NCI-H446 treated with DMSO at 0.1 percent for 48 hours (cell line): ENCODE results near the gene PRPF4.
A peak's percentile ranks its signal among the peaks of the same experiment; 100 is the strongest.
"Not testable (repeated sequence)": the region's sequence is repeated elsewhere in the genome, so short reads cannot be mapped to it uniquely, and the experiment has no call there.

Experiments
- DNase-seq: peaks from one replicate; lab custom pipeline; 2025; lab: John Stamatoyannopoulos, UW

Gene PRPF4

DNA sequence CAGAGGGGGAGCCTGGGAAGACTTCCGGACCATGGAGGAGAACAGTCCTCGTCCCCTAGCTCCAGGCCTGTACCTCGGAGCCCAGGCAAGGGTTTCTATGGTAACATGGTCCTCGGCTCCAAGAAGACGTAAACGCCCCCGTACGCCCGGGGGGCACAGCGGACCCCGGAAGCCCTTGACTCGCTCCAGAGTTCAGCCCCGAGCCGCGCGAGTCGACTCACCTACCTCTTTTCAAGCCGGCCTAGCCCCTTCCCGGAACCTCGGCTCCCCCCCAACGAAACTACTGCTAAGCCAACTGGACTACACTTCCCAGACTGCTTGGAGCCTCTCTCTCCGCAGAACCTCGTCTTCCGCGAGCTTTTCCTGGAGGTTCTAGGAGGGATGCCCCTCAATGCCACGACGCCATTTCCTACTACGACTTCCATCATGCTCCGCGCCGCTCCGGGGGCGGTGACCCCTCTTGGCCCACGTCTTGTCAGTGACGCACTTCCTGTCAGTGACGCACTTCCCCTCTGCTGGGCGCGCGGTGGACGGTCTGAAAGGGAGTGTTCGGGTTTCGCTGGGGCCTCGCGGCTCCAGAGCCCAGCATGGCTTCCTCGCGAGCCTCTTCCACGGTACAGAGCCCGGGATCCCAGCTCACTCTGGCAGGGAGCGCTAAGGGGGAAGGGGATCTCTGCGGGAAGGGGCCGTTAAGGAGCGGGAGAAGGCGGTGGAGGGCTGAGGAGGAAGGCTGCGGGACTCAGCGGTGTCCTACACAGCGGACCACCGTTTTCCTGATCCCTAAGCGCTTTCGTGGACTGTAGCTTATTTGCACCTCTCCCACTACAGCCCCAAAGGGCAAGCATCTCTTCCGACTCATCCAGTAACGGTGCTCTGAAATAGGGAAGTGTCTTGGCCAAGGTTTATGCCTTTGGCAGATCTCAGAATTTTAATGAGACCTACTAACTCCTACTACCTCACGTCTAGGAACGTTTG, at the start of gene PRPF4, which contains the start of gene CDC26:
PRPF4 (plus strand) TSS at position 502 of the 975 bp plus-strand sequence; CDS start at position 588, 86 bp downstream.
CDC26 (minus strand) TSS at position 416 of the 975 bp plus-strand sequence. CDS start 3,065 bp downstream, outside the sequence.
- peak; percentile 91 for DNase-seq

DNA sequence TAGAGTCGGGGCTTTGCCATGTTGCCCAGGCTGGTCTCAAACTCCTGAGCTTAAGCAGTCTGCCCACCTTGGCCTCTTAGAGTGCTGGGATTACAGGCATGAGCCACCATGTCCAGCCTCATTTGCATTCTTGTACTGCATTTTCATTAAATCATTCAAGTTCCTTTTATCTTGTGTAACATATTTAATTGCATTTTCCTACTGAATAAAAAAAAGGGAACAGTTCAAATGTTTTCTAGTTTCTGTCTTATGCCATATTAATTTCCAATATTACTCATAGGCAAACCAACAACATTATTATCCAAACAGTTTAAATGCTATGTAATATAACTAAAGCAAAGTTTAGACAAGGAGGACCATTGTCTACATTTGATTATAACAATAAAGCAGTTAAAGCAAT, 48.0 kb upstream of the PRPF4 start:
- no peak for DNase-seq

DNA sequence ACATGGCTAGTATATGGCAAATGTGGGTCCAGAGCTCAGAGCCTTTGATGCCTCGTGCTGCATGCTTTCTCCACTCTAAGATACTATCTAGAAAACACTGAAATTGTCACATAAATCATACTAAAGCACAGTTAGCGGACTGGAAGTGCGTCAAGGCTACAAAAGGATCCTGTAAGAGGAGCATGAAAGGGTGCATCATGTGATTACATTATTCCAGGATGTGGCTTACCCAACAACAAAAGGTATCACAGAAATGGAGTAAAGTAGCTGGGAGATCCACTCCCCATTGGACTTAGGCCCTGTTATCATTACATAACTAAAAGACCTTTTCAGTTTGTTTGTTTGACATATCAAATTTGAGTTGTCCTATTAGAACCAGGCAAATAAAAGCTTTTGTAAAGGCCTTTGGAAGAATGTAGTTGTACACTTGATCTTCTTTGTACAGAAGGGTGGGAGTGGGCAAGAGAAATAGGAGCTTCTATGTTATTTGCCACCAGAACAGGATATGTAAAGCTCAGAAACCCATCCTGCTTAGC, 47.3 kb upstream of the PRPF4 start:
- DNase-seq: no peak

DNA sequence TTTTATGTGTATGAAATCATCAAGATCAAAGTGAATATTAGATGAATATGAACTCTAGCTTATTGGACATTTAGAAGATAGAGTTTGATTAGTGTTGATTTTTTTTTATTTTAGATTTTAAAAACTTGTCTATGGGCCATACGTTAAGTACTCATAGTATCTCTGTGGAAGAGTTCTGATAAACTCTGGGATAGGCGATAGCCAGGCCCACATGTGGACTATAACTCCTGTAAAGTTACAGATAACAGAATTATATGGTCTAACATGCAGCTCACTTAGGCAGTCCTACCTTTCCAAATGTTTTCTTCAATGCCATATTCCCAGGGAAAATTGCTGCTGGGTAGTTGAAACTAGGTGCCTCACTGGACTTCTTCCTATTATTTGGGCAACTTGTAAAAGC, 43.8 kb upstream of the PRPF4 start:
- no peak for DNase-seq

DNA sequence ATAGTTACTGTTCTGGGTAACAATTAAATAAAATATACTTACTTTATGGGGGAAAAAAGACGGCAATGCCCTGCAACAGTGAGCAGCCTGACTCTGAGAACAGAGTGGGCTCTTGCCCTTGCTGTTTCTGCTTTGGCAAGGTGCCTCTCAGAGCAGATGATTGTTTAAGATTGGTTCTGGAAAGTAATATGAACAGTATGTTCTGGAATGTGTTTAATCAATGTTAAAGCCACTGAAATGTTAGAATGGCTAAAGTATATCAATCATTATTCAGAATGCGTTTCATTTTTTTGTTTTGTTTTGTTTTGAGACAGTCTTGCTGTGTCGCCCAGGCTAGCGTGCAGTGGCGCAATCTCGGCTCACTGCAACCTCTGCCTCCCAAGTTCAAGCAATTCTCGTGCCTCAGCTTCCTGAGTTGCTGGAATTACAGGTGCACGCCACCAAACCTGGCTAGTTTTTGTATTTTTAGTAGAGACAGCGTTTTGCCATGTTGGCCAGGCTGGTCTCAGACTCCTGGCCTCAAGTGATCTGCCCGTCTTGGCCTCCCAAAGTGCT, 39.7 kb upstream of the PRPF4 start:
- not testable (repeated sequence) for DNase-seq

DNA sequence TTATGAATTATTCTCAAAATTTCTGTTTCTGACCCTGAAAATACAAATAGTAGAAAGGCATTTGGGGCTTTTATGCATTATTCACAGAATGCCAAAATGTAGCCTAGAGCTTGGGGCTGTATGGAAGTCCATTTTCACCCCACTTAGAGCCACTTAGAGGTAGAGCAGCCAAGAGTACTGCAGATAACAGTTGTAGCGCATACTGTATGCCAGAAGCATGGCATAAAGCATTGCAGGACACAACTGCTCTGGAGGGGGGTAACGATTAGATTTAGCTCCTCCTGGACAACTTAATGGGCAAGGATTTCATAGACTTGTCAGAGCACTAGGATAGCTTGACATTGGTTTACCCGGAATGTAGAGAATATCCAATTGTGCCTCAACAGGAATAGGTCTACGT, 38.4 kb upstream of the PRPF4 start:
- DNase-seq: no peak

DNA sequence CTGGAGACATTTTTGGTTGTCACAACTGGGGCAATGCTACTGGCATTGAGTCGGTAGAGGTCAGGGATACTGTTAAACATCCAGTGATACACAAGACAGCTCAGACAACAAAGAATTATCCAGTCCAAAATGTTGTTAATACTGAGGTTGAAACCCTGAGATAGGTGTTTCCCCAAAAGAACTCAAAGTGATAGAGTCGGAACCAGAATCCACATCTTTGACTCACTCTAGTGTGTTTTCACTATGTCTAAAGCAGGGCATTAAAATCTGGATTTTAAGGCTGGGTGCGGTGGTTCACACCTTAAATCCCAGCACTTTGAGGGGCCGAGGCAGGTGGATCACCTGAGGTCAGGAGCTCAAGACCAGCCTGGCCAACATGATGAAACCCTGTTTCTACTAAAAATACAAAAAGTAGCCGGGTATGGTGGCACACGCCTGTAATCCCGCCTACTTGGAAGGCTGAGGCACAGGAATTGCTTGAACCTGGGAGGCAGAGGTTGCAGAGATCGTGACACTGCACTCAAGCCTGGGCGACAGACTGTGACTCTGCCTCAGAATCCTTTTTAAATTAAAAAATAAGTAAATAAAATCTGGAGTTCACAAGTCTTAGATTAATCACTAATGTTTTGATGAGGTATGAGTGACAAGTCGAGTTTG, 37.1 kb upstream of the PRPF4 start:
- DNase-seq: no peak

DNA sequence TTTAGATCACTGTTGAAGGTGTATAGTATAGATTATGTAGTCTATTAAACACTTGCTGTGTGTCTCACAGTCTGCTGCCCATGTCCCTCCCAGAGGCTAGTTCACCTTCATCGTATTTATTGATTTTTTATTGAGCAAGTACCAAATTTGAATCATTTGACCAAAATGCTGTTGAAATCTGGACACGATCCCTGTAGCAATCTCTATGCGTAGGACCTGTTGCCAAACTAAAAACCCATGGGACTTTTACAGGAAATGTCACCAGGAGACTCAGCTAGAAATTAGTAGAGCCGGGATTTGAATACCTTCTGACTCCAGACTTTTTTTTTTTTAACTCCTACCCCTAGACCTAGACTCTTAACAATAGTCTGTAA, 36.6 kb upstream of the PRPF4 start:
- no peak for DNase-seq

DNA sequence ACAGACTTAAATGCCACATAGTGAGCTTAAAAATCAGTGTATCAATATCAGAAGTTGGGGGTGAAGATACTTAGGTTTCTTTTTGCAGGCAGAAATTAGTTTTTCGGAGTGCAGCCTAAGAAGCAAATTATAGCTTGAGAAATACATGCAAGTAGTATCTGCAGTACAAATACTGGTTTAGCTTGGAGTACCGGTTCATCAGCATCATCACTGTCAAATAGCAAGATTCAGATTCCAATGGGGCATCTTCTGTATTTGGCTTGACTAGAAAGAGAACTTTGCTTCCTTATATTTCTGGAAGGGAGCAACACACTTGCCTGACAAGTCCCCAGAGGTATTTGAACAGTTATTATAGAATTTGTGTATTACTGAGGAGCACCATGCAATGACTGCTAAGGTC, 34.3 kb upstream of the PRPF4 start:
- no peak for DNase-seq

DNA sequence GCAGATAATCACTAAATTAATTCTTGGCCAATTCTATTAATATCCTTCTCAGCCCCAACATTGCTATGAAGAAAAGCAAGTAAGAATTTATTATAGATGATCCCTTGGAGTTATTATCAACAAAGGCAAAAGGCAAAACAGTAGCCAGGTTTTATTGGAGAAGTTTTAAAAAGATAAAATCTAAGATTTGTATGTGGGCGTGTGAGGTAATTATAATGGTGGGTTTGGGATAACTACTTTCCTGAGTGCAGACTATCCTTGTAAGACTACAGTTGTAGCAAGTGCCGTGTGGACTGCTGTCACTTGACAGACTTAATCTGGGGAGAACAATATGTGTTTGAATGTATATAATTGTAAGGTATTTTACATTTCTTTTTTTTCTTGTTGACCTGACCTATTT, 30.9 kb upstream of the PRPF4 start:
- no peak for DNase-seq

DNA sequence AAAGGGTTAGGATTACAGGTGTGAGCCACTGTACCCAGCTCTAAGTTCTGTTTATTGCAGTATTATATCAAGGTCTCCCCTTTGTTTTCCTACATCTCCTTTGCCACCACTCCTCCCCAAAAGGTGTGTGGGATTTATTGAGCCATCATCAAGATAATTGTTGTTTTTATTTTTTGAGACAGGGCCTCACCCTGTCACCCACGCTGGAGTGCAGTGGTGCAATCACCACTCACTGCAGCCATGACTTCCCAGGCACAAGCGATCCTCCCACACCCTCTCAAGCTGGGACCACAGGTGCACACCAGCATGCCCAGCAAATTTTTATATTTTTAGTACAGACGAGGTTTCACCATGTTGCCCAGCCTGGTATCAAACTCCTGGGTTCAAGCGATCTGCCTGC, 29.6 kb upstream of the PRPF4 start:
- DNase-seq: no peak

DNA sequence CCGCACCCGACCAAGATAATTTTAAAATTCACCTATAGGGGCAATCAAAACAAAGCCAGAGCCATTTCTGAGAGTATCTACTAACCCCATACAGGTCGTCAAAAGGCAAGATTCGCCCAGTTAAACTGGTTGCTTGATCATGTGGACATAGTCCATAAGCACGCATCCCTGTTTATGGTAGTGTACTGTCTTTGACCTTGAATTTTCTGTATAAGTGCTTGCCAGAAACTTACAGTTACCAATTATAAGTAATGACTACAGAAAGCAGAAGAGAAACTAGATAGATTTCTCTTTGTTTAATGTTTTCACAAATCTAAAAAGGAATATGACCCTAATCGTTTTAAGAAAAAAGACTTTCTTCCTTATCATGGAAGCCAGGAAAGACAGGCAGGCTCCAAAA, 28.5 kb upstream of the PRPF4 start:
- DNase-seq: no peak

DNA sequence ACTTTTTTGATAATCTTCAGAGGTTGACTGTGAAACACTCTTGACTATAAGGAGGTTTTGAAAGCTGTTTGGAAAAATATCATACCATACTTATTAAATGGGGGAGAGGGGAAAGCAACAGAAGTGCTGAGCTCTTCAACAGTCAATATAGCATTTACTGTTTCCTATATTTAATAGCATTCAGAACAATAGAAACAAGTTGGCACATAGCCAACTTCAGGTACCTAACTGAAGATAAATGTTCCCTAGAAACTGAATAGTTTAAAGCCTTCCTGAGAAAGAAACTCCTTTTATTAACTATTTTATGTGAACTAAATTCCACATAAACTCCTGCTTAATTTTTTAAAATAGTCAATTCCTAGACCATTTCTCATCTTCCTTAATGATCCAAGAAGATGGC, 27.8 kb upstream of the PRPF4 start:
- DNase-seq: no peak

DNA sequence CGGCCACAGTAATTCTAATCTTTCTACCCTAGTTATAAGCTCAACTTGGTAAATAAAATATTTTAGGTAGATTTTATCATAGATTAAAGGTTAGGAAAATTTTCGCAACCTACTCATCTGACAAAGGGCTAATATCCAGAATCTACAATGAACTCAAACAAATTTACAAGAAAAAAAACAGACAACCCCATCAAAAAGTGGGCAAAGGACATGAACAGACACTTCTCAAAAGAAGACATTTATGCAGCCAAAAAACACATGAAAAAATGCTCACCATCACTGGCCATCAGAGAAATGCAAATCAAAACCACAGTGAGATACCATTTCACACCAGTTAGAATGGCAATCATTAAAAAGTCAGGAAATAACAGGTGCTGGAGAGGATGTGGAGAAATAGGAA, 25.8 kb upstream of the PRPF4 start:
- not testable (repeated sequence) for DNase-seq

DNA sequence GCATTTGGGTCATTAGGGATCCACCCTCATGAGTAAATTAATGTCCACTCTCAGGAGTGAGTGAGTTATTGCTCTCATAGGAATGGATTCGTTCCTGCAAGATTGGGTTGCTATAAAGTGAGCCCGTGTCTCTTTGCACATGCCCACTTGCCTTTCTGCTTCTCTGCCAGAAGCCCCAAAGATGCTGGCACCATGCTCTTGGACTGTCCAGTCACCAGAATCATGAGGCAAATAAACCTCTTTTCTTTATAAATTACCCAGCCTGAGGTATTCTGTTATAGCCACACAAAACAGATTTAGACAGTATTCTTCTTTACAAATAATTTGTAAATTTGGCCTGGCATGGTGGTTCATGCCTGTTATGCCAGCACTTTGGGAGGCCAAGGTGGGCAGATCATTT, 24.7 kb upstream of the PRPF4 start:
- no peak for DNase-seq

DNA sequence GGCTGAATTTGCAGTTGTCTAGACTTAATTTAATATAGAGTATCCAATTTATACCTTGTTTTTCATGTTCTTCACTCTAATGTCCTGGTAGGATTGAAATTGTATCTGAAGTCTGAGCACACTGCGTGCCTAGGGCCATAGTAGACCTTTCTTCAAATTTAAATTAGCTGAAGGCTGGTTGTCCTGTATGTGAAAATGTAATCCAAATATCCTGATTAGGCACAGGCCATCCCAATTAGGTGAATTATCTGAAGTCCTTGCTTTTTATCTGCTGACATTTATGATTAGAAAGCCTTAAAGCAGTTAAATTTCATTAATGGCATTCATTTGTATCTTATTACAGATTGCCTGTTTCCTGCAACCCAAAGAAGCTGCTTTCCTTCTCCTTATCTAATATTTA, 20.5 kb upstream of the PRPF4 start:
- DNase-seq: no peak

DNA sequence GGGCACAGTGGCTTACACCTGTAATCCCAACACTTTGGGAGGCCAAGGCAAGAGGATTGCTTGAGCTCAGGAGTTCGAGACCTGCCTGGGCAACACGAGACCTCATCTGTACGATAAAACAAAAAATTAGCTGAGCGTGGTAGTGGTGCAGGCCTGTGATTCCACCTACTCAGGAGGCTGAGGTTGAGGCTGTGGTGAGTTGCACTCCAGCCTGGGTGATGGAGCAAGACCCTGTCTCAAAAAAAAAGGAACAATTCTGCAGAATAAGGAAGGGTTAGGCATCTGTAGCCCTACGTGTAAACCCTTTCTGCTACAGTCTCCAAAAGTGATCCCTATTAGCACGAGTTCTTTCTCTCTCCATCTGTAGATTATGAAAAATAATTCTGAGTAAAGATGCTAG, 20.0 kb upstream of the PRPF4 start:
- no peak for DNase-seq

DNA sequence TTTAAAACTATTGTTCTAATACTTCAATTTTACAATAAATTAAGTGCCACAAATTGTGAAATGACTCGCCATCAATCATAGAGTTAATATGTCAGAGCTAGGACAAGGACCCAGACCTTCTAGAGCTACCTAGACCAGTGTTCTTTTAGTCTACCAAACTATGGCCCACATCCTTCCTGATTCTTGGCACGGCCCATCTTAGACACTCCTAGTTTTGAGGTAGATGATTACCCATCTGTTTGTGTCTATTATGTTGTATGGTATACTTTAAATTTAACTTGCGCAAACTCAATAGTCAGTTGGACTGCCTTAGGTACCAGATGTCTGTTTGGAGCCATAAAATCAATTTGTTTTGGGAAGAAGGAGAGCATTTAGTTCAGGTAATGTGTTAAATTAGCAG, 17.6 kb upstream of the PRPF4 start:
- no peak for DNase-seq

DNA sequence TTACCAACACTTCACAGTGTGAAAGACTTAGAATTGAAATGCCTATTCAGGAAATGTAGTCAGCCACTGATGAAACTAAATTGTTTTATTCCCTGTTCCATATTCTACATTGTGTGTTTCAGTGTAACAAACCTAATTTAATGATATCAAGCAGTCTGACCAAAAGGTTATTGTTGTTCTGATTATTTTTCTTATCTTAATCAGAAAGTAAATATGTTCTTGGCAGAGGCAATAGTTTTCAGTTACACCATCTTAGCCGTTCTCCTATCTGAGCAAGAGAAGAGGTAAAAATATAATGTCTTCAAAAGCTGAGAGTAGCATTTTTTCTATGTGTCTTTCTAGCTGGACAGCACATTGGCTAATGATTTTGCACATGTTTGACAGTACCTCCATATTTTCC, 17.2 kb upstream of the PRPF4 start:
- no peak for DNase-seq

DNA sequence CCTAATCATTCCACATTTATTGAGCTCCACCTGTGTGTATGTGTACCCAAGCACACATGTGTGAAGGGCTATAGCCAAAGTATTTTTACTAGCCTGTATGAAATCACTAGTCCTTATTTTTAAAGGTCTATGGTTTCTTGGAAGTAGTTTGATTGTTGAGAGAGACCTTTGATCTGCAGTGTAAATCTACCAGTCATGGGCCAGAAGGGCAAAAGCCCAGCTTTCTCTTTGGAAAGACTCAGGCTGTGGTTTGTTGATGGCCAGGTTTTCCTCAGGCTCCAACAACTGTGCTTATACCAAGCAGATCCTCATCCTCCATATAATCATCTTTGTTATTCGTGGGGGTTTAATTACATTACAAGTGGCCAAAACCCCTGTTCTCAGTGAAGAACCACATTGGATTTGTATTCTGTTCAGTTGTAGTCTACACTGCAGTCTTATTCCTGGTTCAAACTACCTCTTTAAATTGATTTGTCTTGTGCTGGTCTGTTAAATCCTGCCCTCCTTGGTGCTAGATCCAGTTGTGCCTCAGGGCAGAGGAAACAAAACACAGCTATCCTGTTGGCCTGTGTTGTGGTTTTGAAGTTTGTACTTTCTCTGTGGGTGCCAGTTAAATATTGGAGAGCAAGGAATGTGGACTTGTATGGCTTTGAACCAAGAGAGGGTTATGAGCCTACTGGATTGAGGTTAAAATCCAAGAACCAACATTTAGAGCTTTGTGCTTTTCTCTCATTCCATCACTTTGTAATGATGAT, 13.4 kb upstream of the PRPF4 start:
- no peak for DNase-seq

DNA sequence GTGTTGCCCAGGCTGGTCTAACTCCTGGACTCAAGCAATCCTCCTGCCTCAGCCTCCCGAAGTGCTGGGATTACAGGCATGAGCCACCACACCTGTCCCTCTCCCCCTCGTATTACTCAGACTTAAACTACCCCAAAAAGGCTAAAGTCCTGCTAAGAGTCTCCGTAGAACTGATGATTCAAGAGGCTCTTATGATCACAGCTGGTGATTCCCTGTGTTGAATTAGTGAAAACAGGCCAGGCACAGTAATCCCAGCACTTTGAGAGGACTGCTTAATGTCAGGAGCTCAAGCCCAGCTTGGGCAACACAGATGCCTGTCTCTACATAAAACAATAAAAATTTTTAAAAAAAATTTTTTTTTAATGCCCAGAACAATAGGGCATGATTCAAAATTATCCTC, 9.3 kb upstream of the PRPF4 start:
- no peak for DNase-seq
